Measurements from ENCODE around the gene SLC22A3.

The SLC22A3 gene

GRCh38 chr6:160417550-160417949 lies 69.4 kb downstream of the SLC22A3 start:
- no peak for DNase-seq (ENCODE audit: low read depth)

GRCh38 chr6:160418370-160418769 lies 70.2 kb downstream of the SLC22A3 start:
- no peak for DNase-seq (ENCODE audit: low read depth)

- DNase-seq (ENCODE audit: low read depth), result no peak
Measured at GRCh38 chr6:160419488-160419887, 71.3 kb downstream of the SLC22A3 start.

GRCh38 chr6:160420253-160420968 lies 72.2 kb downstream of the SLC22A3 start:
- DNase-seq (ENCODE audit: low read depth), result no peak

GRCh38 chr6:160420969-160421556 lies 72.9 kb downstream of the SLC22A3 start:
- DNase-seq (ENCODE audit: low read depth), result no peak

DNA sequence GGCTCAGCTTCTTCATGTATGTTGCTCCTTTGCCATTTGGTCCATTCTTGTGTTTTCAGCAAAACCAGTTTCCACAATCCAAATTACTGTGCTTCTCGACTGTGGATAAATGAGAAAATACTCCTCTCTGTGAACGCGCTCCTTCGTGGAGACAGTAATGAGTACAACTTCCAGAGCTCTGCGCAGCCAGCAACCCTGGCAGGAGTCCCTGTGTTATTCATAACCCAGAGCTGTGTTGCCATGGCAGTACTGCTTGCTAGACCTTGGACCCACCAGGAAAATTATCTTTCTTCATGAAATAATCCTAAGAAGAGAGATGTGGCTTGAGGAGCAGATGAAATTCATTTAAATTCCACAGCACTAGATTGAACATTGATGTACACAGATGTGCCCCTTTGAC lies 73.7 kb downstream of the SLC22A3 start:
- DNase-seq (ENCODE audit: low read depth), result no peak

DNA sequence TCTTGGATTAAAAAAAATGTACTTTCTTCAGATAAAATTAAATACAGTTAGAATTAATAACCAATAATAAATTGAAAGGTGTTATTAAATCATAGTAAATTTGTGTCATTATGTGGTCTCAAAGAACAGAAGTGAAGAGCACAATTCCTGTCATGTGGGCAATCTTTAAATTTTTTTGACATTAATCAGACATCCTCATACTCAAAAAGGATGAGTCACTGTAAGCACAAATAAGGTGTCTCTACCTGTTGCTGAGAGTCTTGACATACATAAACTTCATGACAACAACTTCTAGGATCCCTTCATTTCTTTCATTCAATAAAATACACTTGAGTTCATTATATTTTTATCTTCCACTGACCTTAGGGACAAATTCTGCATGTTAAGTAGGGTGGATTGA lies 76.1 kb downstream of the SLC22A3 start:
- DNase-seq (ENCODE audit: low read depth), result no peak

DNA sequence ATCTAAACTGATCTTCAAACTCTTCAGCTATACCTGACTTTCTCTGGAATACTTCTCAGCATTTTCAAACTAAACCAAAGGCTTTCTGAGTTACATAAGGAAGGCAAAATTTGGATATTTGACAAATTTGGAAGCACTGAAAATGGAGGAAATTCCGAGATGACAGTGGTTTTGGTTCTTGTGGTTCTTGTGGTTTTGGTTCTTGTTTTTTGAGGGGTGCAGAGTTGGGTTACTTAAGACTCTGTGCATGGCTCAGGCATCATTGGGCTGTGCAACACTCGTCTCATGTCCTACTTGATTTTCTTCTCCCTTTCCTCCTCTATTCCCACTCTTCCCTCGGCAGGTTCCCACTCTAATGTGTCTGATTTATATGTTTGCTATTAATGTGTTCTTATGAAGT lies 78.0 kb downstream of the SLC22A3 start:
- no peak for DNase-seq (ENCODE audit: low read depth)

- DNase-seq (ENCODE audit: low read depth), result no peak
Measured at GRCh38 chr6:160427312-160428068, 79.3 kb downstream of the SLC22A3 start.

DNA sequence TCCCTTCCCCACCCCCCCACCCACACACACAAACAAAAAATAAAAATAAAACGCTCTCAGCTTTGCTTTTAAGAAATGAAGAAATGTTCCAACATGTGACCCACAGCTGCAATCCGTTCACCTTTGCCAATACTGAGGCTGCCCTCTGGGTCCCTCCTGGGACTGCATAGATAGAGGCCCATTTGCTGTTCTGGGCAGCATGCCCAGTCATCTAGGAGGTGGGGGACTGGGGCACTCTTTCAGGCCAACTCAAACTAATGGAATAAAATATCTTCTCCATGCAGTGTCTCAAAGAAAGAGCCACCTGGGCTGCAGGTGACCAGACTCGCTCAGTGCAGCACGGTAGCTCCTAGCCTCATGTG lies 79.9 kb downstream of the SLC22A3 start:
- DNase-seq (ENCODE audit: low read depth), result no peak

DNA sequence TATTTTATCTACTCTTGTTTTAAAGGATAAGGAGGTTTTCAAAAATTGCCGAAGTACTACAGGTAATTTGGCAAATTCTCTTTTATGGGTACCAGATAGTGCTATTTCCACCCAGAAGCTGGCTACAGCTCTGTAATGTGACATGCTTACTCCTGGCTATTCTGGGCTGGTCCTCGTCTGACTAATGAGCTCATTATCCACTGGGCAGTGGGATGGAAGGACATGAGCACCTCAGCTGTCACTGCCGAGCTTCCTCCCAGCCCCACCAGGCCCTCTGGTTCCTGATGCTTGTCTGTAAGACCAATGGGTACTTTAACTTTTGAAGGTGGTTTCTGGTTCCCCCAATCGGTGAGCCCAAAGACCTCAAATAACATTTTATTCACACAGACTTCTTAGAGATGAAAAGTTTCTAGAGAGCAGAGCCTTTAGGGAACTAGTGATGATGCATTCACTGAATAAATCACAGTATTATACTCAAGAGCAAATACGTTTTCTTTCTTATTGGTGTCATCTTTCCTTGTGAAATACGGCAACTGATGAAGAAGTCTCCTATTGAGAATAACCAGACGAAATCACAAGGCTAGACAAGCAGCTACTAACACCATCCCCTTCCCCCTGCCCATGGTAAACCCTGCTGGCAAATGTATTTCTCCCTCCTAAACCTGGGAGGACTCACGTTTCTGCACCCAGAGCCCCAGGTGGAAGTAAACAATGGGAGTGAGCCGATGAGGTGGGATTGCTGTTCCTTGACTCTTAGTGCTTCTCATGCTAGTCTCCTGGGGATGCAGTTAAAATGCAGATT lies 80.8 kb downstream of the SLC22A3 start:
- no peak for DNase-seq (ENCODE audit: low read depth)

DNA sequence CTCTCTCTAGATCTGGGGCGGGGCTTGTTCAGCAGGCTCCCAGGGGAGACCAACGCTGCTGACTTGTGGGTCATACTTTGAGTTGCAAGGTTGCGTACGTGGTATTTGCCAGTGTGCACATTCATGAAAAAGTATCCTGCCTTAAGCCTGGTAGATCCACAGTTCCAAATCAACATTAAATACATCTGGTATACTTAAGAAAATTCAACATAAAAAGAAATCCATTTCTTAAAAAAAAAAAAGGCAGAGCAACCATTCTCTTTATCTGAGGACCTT lies 81.4 kb downstream of the SLC22A3 start:
- no peak for DNase-seq (ENCODE audit: low read depth)

- no peak for DNase-seq (ENCODE audit: low read depth)
Measured at GRCh38 chr6:160430203-160430602, 82.0 kb downstream of the SLC22A3 start.

DNA sequence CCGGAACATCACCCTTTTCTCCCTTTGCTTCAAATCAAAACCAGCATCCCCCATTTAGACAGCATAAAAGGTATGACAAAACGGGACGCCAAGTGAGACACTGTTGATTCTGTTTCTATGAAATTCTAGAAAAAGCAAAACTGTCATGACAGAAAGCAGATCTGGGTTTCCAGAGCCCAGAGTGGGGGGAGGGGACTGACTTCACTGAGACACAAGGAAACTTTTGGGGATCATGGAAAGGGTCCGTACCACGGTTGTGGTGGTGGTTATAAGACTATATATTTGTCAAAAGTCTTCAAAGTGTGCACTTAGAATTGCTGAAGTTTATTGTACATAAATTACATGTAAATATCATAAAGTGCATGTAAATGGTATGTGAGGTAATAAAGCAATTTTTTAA lies 82.6 kb downstream of the SLC22A3 start:
- DNase-seq (ENCODE audit: low read depth), result no peak

GRCh38 chr6:160431226-160431625 lies 83.0 kb downstream of the SLC22A3 start:
- DNase-seq (ENCODE audit: low read depth), result no peak

GRCh38 chr6:160431791-160432404 lies 83.7 kb downstream of the SLC22A3 start:
- no peak for DNase-seq (ENCODE audit: low read depth)

DNA sequence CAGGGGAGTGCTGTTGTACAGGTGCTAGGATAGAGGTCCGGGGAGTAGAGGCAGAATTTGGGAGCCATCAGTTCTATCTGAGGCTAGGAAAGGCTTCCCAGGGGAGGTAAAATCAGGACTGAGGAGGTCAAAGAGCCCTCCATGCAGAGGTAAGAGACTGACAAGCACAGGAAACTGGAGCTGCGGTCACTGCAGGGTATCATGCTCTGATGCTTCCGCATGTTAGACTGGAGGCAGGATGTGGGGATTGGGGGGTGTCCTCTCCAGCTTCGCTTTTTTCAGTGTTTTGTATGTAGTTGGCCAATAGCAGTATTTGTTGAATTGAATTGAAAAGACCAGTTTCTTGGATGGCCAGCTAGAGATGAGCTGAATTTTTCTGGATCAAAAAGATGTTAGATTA lies 87.8 kb downstream of the SLC22A3 start:
- DNase-seq (ENCODE audit: low read depth), result no peak

DNA sequence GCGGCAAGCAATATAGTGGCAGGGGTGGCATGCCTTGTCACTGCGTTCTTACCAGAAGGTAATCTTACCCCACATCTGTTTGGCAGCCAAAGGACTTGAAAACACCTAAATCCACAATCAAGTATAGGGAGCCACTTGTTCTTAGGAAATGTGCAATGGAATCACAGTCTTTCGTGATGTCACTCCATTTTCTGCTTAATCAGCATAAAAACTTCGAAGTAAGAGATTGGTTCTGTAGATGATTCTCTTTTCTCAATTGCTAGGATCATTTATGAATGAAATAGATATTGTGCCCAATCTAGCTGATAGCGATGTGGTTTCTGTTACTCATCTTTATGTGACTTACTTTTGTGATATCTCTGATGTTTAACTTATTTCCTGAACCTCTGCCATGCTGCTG lies 89.0 kb downstream of the SLC22A3 start:
- DNase-seq (ENCODE audit: low read depth), result no peak

- no peak for DNase-seq (ENCODE audit: low read depth)
Measured at GRCh38 chr6:160437775-160438174, 89.6 kb downstream of the SLC22A3 start.

- DNase-seq (ENCODE audit: low read depth), result no peak
Measured at GRCh38 chr6:160438481-160438880, 90.3 kb downstream of the SLC22A3 start.

- DNase-seq (ENCODE audit: low read depth), result no peak
Measured at GRCh38 chr6:160439751-160440150, 91.6 kb downstream of the SLC22A3 start.

DNA sequence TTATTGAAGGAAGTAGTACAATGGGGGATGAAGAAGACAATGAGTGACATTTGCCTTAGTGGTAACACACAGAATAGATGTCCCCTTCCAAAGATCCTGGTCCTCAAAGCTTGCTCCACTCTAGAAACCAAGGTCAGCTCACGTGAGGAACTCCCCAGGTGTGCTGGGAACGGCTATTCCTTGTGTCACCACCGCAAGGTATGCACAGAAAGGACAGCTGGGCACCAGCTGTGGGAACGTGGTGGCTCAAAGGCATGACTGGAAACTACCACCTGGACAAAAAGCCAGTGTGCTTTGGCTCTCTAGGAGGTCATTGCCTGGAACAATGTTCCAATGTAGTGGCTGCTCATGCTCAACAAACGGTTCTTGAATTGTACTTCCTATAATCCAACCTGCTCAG lies 94.0 kb downstream of the SLC22A3 start:
- no peak for DNase-seq (ENCODE audit: low read depth)
